Heart right ventricle (tissue), 16 donors: ENCODE data around the gene KLHDC7B. TPM values are rescaled to one million over a fixed set of nuclear protein-coding genes. Genes with fewer than 3 reads are reported as not detected.

Source experiments
- ATAC-seq, 8 donors: fragments of 200-7000 bp; cut with Tn5 transposase; one replicate each; pipeline ENCODE4 v1.9.1; 2020; ENCODE audit warnings: mild to moderate bottlenecking in 8 of 8, moderate library complexity in 8 of 8, moderate number of reproducible peaks in 1 of 8
- DNase-seq, 2 donors: peaks; one replicate each; pipeline ENCODE4 v3.0.0-alpha.2; 2020
- H3K27ac ChIP-seq, 10 donors: fragments of 200-600 bp; sonication (generic) in 2 of 10; one replicate each; pipeline versions ENCODE4 v1.5.0 to v1.8.0; 2020 to 2022; ENCODE audit warnings: mild to moderate bottlenecking in 3 of 10
- H3K27me3 ChIP-seq, 7 donors: fragments of 200-600 bp; one replicate each; pipeline ENCODE4 v1.8.0; 2021 to 2022; ENCODE audit warnings: mild to moderate bottlenecking in 2 of 7
- H3K36me3 ChIP-seq, 9 donors: fragments of 200-600 bp; sonication (generic) in 1 of 9; one replicate each; pipeline versions ENCODE4 v1.5.0 to v1.8.0; 2020 to 2022; ENCODE audit warnings: mild to moderate bottlenecking in 2 of 9
- H3K4me1 ChIP-seq, 9 donors: fragments of 200-600 bp; sonication (generic) in 1 of 9; one replicate each; pipeline versions ENCODE4 v1.5.0 to v1.8.0; 2020 to 2022; ENCODE audit warnings: mild to moderate bottlenecking in 4 of 9
- H3K4me3 ChIP-seq, 10 donors: fragments of 200-600 bp; sonication (generic) in 2 of 10; one replicate each; pipeline versions ENCODE4 v1.5.0 to v1.8.0; 2020 to 2022; ENCODE audit warnings: mild to moderate bottlenecking in 7 of 10, moderate library complexity in 2 of 10
- H3K9me3 ChIP-seq, 11 donors: fragments of 200-600 bp in 10 of 11; sonication (generic) in 2 of 11; one replicate each; pipeline versions ENCODE4 v1.5.0 to v1.8.0; 2013 to 2022; ENCODE audit warnings: mild to moderate bottlenecking in 2 of 11, control low read depth in 1 of 11, moderate library complexity in 1 of 11
- WGBS, 2 donors: extraction: QIAGEN DNeasy Blood & Tissue Kit; methylation state at CpG; one replicate each; pipeline ENCODE4 v1.1.7; 2013; ENCODE audit warnings: inconsistent platforms in 1 of 2; 5-methylcytosine and 5-hydroxymethylcytosine counted together
- intact Hi-C, 10 donors: fragments of 100-400 bp; cut with DNase I; formaldehyde crosslinking; loops; one replicate each; pipeline versions ENCODE4 v1.11.1 to v1.14.2; 2022
- polyA plus RNA-seq, 2 donors: library from polyadenylated mRNA; stranded (reverse); fragments of 200-250 nt; gene quantifications; one replicate each; pipeline ENCODE4 v1.2.3, GENCODE V29; 2013
- total RNA-seq, 10 donors: library from RNA; stranded (reverse); fragmentation: NEBNext Ultra II Directional in 3 of 10; extraction: Animal tissue kit (Norgen Biotek cat#: 25700) in 3 of 10; gene quantifications; one replicate each; pipeline versions ENCODE4 v1.2.1 to v1.2.4, GENCODE V29; 2021 to 2023
- TF ChIP-seq, protein P1 (sequence below), 9 donors: fragments of 200-600 bp; sonication (generic) in 2 of 9; IDR thresholded peaks; one replicate each; pipeline versions ENCODE4 v1.5.0 to v1.8.0; 2021 to 2022; ENCODE audit warnings: antibody characterized with exemption in 9 of 9, mild to moderate bottlenecking in 5 of 9, moderate library complexity in 1 of 9
- donor health status: Arrhythmogenic right ventricular cardiomyopathy.
- donor health status: ischemic (EF 13 %, LVEDD 7.1; RV severe dilation, severe dysfunction).
- donor health status: healthy with polysubstance abuse.
- donor health status: DM: no; HTN: yes; CAD: no.
- donor health status: DM: no; HTN: no; CAD: no.
- donor health status: ischemic (EF 25% LVEDD 6.9; RV normal size, moderate dysfunction).
- donor health status: ischemic (EF 25% LVEDD 5.7; RV mildly dilated, moderate dysfunction).
- donor health status: healthy.
- donor health status: DM: yes; HTN: yes; CAD: no.
- donor health status: Ischemic cardiomyopathy.
- donor health status: ischemic (EF 35%, LVEDD 5.7; RV mildly dilated, moderate dysfunction).
- donor health status: nonischemic (EF 11% LVEDD 7.7; RV severe dilation, severe dysfunction).
- donor health status: DM: yes; HTN: yes; CAD: no.
- donor health status: PGD.
- donor health status: ischemic (EF 29% LVEDD 5.4; RV normal size, mild dysfunction).
- donor health status: nonischemic (EF 23%, LVEDD 6.1; RV moderate dilation, normal function).

Gene KLHDC7B
- total and polyA plus RNA-seq, 12 donors: 0.10 to 1.3 (median 0.13) TPM; not detected in 7

DNA sequence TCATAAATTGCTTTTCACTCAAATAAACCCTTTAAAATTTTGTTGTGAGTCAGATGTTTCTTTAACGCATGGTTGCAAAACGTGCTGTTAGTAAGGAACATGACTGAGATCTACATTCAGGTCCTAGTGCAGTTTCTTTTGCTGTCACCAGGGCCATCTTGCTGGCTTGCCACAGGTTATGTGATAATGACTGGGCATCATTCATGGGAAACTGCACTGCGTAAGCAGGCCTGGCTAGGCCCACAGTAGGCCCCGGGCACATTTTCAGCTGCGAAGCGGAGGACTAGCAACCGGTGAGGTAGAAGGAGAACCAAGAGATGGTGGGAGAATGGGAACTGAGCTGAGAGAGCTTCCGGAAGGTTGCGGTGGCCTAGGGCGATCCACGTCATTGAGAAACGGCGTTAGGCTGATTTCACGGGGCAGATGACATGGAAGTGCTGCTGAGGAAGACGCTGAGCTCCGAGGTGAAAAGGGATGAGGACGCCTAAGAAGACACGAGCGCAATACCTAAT, 3.2 kb upstream of the KLHDC7B start:
- DNase-seq (no peak), ATAC-seq (peak in 1 of 8 donors; percentile 23)
- Histone ChIP-seq H3K4me3 (peak overlapping the region in 1 of 10 donors; percentile 34), H3K27me3 (peaks cover 0 to 46% (median 23%) of the 10 kb centered on the region in 7 donors), H3K27ac (peak overlapping the region in 5 of 10 donors; percentile 11 to 99 (median 96)), H3K36me3 (no peaks in the 10 kb centered on the region), H3K4me1 (peaks cover 0 to 90% (median 19%) of the 10 kb centered on the region in 9 donors), H3K9me3 (no peaks in the 10 kb centered on the region)
- intact Hi-C loops: no loop called here
- 92 to 96% methylated on average over 19 of the region's 19 CpGs for WGBS, 2 donors
- TF ChIP-seq, protein P1, sequence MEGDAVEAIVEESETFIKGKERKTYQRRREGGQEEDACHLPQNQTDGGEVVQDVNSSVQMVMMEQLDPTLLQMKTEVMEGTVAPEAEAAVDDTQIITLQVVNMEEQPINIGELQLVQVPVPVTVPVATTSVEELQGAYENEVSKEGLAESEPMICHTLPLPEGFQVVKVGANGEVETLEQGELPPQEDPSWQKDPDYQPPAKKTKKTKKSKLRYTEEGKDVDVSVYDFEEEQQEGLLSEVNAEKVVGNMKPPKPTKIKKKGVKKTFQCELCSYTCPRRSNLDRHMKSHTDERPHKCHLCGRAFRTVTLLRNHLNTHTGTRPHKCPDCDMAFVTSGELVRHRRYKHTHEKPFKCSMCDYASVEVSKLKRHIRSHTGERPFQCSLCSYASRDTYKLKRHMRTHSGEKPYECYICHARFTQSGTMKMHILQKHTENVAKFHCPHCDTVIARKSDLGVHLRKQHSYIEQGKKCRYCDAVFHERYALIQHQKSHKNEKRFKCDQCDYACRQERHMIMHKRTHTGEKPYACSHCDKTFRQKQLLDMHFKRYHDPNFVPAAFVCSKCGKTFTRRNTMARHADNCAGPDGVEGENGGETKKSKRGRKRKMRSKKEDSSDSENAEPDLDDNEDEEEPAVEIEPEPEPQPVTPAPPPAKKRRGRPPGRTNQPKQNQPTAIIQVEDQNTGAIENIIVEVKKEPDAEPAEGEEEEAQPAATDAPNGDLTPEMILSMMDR (IDR thresholded peaks at IDR 0.05): peak in 1 of 9 donors; percentile 30

DNA sequence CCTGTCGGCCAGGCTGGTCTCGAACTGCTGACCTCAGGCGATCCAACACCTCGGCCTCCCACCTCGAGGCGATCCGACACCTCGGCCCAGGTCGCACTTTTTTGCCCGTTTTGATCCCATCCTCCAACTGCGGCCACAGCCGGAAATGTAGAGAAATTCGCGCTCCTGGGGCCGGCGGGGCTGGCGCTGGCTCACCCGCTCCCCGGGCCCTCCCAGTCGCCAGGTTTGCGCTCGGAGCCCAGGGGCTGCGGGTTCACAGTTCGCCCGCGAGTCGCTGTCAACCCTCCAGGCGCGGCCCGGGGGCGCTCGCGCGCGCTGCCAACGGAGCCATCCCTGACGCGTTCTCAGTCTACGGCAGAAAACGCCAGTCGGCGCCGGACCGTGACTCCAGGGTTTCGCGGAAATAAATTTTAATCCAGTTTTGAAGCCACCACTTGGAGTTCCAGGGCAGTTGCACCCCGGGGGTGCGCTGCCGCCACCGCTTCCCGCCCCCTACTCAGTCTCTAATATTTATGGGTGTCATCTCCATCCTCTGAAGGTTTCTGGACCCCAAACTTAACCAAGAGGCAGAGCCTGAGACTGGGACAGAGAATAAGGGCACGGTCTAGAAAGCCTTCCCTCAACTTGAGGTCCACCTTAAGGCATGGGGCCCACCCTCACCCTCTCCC, 1.5 kb upstream of the KLHDC7B start:
- intact Hi-C loops: no loop called here
- TF ChIP-seq, protein P1 (IDR thresholded peaks at IDR 0.05): peak; percentile 34 to 79 (median 56)
- ATAC-seq (peak; percentile 58 to 72 (median 61)), DNase-seq (peak; percentile 68 to 84)
- Histone ChIP-seq H3K9me3 (no peaks in the 10 kb centered on the region), H3K27me3 (peaks cover 0 to 59% (median 37%) of the 10 kb centered on the region in 7 donors), H3K27ac (peak overlapping the region in 5 of 10 donors; percentile 5 to 99 (median 35)), H3K4me1 (peaks cover 0 to 84% (median 26%) of the 10 kb centered on the region in 9 donors), H3K36me3 (no peaks in the 10 kb centered on the region), H3K4me3 (peak overlapping the region in 9 of 10 donors; percentile 1 to 47 (median 39))
- 6 to 7% methylated on average over 52 of the region's 52 CpGs for WGBS, 2 donors

DNA sequence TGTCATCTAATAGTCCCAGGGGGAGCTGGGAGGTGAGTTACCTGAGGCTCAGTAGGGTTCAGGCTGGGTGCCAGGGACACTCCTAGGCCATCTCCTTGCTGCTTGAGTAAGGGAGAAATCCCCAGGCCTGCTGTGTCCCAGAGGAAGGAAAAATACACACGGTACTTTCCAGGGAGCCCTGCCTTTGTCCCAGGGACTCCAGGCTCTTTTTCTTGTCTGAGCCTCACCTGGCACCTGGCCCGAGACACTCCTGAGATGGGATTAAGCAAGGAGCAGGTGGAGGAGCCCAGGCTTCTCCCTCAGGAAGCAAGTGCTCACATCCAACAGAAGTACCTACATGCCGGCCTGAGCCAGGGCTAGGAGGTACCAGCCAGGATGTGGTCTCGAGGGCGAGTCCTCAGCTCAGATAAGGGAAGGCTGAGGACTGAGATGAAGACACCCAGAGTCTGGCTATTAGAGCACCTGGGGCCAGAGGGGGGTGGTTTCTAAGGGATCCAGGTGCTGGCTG, 899 bp upstream of the KLHDC7B start:
- Histone ChIP-seq H3K36me3 (no peaks in the 10 kb centered on the region), H3K4me1 (peaks cover 0 to 86% (median 25%) of the 10 kb centered on the region in 9 donors), H3K27ac (peak overlapping the region in 4 of 10 donors; percentile 5 to 99 (median 38)), H3K27me3 (peaks cover 0 to 65% (median 43%) of the 10 kb centered on the region in 7 donors), H3K9me3 (no peaks in the 10 kb centered on the region), H3K4me3 (peak overlapping the region in 4 of 10 donors; percentile 37 to 47 (median 42))
- ATAC-seq (no peak), DNase-seq (no peak)
- WGBS, 2 donors: 78 to 85% methylated on average over 5 of the region's 5 CpGs
- intact Hi-C loops: no loop called here
- TF ChIP-seq, protein P1 (IDR thresholded peaks at IDR 0.05): no peak

DNA sequence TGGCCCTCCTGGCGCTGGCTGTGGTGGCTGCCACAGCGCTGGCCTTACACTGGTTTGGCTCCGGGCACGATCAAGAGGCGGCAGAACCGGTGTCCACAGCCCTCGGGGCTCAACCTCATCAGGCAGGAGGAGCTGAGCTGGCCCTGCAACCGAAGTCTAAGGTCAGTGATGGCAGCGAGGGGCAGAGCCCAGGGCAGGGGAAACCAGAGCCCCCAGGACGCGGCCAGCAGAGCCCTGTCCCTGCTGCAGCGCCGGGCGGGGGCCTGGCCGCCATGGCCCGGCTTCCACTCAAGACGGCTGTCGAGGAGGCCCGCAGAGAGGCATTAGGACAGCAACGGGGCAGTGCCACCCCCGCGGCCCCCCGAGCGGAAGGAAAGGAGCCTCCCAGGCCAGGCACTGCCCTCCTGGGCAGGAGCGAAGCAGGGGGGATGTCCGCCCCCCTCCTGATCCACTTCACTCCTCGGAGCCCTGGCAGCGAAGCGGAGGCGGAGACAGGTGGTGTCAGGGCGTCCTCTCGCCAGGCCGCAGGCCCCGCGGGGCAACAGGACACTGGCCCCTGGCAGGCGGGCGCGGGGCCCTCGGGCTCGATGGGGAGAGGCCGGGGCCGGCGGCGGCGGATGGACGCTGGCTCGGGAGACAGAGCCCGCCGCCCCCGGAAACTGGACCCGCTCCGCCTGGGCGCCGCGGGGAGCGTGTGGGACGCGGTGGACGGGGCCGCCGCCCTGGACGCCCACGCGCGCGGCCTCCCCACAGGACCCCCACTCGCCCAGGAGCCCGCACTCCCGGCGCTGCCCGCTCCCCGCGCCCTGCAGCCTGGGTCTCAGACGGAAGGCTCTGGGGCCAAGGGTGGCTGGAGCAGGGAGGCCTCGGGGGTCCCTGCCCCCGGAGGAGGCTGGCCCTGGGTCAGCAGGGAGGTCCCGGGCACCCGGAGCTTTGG, 895 bp downstream of the KLHDC7B start:
- no peak for DNase-seq

More for the DNA sequence above, 895 bp downstream of the KLHDC7B start:
- WGBS, 2 donors: 51 to 74% methylated on average over 60 to 78 of the region's 78 CpGs
- no peak for ATAC-seq
- Histone ChIP-seq H3K27ac (peak overlapping the region in 1 of 10 donors; percentile 99), H3K4me1 (peaks cover 0 to 68% (median 25%) of the 10 kb centered on the region in 9 donors), H3K4me3 (no peak overlapping the region), H3K36me3 (no peaks in the 10 kb centered on the region), H3K9me3 (no peaks in the 10 kb centered on the region), H3K27me3 (peaks cover 0 to 77% (median 52%) of the 10 kb centered on the region in 7 donors)
- TF ChIP-seq, protein P1 (IDR thresholded peaks at IDR 0.05): no peak
- intact Hi-C loops: no loop called here
